GM21447 (cell line): Measurements from ENCODE around the gene TSPAN18.

Experiments
- ATAC-seq: cut with Tn5 transposase; IDR thresholded peaks from one replicate; pipeline ENCODE4 v1.9.1; 2021; ENCODE audit not compliant: unreplicated experiment

TSPAN18 gene

DNA sequence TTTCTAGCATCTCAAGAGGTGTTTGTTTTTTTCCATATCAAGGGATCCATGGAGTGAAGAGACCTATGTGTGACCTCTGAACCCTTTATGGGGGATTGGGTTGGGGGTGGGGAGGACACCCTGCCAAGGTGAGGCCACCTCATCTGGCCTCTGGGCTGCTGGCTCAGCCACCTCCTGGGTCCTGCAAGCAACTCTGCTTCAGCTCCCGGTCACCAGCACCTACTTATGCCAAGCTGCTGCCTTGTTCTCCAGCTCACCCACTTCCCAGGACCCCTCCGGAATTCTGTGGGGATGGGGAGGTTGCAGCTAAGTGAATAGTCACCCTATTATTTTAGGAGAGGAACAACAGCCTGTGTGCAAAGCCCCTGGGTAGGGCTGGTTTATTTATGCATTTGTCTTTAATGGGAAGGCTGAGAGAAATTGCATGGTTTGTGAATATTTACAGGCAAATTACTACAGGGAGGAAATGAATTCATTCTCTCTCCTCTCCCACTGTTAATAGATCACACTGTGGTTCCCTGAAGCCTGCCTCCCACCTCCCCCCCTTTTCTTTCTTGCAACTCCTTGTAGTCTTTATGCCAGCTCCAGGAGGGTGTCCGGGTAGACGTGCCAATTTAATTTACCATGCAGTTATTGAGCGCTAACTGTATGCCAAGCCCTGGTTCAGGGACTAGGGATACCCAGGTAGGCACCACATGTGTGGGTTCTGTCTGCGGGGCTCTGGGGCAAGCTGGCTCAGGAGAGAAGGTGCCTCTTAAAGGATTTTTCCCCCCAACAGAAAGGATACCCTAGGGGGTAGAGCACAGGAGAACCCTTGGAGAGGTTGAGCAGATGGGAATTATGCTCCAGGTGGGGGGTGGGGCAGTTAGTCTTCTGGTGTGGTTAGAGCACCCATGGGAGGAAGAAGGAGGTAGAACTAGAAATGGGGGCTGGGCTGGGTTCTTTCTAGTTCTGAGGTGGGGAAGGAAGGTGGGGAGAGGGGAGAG, 50.7 kb downstream of the TSPAN18 start:
- no peak for ATAC-seq

DNA sequence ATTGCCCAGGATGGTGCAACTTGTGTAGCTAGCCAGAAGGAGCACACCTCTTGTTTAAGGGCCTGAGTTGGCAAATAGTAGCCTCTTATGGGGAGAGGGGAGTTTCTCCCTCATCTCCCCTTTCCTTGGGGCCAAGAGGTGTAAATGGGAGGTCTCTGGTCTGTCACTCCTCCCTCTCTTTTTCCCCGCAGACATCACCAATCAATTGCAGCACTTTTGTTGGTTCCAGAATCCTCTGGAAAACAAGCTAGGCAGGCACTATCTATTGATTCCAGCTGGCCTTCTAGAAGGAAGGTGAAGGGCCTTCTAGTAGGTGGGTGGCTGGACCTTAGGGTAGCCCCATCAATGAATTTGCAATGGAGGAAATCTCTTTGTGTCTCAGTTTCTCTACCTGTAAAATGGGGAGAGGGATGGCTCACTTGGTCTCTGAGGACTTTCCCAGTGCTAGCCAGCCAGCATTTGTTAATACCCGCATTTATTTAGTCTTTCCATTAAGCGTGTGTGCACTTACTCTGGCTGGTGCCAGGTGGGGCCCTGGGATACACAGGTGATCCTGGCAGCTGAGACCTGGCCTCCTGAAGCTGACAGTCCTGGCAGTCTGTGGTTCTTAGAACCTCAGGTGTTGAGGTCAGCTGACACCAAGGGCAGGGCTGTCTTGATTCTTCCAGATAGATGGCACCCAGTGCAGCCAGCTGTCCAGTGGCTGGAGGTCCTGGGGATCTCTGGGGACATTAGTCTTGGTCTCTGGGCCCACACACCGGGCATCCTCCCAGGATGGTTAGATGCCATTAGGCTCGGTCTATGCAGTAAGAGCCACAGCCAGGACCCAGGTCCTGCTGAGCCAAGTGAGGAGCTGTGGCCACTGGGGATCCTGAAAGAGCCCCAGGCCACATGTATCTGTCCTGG, 51.7 kb downstream of the TSPAN18 start:
- ATAC-seq, result no peak

DNA sequence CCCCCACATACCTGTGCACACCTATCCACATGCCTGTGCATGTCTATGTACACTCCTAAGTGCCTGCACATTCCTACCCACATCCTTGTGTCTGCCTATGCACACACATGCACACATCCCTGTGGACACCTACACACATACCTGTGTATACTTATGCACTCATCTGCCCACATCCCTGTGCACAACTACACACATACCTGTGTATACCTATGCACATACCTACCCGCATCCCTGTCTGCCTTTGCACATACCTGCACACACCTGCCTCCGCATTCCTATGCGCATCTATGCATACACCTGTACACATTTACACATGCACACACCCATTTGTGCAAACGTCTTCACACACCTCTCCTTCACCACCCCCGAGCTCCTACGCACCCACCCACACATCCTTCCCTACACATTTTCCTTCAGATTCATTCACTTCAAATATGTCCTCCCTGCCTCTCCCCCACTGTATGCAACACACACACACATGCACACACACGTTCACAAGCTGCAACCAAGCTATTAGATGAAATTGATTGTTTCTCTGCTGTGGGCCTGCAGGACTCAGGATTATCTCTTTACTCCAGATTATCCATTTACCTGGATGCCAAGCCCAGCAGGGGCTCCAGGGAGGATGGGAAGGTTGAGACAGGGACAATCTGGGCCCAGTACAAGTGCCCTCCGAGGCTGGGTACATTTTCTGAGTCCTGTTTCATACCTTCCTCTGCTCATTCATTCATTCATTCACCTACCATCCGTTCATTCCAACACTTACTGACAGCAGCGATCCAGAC, 53.2 kb downstream of the TSPAN18 start:
- ATAC-seq, result no peak

DNA sequence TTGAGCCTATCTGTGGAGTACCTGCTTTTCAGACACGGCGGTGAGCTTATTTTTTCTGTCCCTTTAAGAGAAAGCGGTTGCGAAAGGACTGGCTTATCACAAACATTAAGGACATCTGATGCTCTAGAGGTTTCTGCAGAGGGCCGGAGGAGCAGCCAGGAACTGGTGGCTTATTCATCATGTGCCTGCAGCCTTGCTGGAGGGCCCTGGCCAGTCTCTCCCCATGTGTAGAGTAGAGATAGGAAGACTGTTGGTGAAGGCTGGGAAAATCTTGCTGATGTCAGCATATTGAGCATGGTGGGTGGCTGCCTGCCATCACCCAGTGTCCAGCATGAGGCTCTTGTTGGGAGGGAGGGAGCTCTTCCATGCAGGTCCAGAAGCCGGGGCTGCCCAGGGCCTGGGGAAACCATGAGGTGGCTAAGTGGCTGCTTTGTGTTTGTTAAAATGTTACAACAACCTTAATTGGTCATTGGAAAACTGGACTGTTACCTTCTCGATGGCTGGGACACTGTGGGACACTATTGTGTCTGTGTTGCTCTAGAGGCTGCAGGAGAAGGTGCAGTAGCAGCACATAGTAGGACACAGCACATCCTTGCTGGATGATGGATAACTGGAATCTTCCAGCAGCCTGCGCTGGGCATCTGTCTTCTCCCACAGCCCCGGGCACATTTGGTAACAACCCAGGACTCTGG, 54.3 kb downstream of the TSPAN18 start:
- ATAC-seq, result no peak

DNA sequence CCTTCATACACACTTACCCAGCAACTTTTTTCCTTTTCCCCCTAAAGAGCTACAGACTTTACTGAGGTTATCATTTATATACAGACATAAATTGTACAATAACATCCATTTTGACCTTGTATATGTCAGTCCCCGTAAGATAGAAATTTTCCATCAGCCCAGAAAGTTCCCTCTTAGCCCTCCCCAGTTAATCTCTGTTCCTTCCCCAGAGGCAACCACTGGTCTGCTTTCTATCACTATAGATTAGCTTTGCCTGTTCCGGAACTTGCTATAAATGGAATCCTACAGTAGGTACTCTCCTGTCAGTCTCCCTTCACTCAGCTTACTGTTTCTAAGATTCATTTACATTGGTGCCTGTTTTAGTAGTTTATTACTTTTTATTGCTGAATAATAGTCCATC, 54.9 kb downstream of the TSPAN18 start:
- no peak for ATAC-seq

DNA sequence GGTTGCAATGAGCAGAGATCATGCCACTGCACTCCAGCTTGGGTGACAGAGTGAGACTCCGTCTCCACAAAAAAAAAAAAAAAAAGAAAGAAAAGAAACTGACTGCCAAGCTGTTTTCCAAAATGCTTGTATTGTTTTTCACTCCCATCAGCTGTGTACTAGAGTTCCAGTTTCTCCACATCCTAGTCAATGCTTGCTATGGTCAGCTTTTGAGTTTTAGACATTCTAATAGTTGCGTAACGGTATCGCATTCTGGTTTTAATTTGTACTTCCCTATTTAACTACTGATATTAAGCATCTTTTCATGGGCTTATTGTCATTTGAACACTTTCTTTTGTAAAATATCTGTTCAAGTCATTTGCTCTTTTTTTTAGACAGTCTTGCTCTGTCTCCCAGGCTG, 55.7 kb downstream of the TSPAN18 start:
- no peak for ATAC-seq

DNA sequence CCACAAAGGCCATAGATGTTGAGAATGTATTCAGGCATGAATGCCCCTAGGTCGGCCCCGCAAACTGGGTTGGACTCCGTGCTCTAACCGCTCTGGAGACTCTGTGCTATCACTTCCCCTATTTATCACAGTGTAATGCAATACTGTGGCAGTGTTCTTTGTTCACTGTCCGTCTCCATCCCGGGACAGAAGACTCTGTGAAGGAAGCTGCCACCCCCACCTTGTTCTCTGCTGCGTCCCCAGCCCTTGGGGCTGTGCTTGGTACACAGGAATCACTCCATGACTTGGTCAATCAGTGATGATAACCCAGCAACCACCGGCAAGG, 57.6 kb downstream of the TSPAN18 start:
- no peak for ATAC-seq

DNA sequence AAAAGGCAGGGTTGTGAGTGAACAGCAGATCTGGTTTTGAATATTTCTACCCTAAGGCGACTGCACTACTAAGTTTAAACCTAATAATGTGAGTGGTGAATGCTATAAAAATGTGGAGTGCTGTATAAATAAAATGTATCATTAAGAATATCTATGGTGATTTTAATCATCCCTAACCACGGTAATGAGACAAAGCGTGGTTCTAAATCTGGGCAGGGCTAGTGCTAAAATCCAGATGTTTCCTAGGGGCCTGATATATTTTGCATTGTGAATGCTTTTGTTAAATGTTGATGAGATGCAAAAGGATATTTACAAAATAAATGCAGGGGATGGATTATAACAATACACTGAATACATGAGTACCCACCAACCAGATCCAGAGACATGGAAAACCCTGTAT, 58.1 kb downstream of the TSPAN18 start:
- no peak for ATAC-seq

DNA sequence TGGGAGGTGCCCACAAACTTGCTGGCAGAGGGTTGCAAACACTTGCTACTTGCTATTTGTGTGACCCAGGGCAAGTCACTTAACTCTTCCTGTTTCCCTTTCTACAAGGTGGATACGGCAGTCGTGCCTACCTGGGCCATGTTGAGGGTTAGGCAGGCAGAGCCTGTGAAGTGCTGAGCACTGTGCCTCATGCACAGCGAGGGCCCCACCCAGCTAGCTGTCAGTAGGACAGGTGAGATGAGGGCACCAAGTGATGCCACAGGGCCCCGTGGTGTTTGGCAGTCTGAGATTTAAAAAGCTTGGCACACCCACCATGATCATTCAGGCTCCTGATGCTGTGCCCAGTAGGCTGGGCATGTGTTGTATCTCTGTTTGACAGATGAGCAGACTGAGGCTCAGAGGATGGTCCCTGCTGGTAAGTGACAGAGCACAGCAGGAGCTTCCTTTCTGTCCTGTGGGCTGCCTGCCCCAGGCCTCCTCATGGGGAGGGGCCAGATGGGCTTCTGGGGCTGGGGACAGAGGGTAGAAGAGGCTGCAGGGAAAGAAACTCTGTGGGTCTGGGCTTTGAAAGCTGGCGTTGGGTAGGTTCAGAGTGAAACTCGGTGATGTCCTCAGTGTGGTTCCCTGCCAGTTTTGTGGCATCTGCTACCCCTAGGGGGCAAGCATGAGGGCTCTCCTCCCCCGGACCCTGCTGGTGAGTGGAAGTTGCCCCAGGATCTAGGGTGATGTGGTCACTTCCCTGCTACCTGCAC, 59.3 kb downstream of the TSPAN18 start:
- no peak for ATAC-seq

DNA sequence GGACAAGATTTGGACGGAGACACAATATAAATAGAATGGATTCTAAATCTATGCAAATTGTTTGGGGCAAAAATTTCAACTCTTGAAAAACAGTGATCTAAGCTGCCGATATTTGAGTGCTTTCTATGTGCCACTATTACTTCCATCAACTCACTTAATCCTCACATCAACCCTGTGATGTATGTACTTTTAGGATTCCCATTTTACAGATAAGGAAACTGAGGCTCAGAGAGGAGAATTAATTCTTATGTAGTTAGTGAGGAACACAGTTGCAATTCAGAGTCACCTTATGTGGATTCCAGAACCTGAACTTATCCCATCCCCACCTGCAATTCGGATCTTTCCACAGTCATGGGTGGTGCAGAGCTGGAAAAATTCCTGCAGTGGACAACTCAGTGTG, 60.3 kb downstream of the TSPAN18 start:
- no peak for ATAC-seq

DNA sequence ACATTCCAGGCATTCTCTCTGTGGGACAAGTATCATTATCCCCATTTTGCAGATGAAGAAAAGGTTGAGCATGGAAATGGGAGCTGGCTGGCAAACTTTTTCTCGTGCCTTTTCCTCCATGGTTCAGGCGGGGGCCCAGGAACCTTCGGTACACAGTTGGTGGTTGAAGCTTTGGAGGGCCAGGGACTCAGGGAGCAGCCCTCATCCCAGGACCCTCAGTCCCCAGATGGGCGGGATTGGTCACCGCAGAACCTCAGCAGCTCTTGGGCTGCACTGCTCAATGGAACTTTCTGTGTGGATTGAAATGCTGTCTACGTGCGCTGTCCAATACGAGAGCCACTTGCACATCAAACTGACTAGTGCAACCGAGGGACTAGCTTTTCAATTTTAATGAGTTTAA, 61.2 kb downstream of the TSPAN18 start:
- ATAC-seq, result no peak

DNA sequence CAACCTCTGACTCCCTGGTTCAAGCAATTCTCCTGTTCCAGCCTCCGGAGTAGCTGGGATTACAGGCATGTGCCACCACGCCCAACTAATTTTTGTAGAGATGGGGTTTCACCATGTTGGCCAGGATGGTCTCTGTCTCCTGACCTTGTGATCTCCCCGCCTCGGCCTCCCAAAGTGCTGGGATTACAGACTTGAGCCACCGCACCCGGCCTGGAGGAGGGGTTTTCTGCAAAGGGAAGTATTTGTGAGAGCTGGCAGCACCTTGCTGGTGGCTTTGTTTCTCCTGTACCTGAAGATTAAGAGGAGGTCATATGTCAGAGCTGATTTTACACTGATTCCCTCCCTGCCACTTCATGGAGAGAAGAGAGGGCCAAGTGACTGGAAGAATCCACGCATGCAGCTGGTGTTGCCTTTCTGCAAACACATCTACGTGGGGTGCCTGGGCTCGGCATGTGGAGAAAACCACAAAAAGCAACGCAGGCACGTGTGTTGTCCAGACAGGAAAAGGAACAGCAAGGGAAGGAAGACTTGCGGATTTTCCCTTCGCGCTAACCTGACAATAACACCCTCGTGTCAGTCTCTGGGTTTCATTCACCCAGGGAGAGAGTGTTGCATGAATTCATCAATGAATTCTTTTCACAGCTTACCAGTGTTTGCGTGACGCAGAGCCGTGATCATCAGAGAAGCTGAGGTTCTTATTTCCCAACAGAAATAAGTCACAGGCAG, 61.9 kb downstream of the TSPAN18 start:
- ATAC-seq, result no peak

DNA sequence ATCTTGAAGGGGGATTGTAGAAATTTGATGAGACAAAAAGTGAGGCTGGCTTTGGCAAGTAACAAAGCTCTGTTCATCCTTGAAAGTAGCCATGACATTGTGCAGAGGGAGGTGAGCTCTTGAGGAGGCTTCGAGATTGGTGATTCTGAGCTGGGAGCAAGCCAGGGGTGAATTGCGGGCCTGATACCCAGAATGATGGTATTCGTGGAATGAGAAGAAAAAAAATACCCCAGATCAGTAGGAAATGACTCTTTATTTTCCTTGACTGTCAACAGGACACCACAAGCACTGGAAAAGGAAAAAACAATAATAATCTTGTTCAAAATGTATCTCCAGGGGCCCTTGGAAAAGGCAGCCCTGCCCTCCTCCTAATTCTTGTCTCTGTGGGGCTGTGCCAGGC, 62.7 kb downstream of the TSPAN18 start:
- ATAC-seq, result no peak

DNA sequence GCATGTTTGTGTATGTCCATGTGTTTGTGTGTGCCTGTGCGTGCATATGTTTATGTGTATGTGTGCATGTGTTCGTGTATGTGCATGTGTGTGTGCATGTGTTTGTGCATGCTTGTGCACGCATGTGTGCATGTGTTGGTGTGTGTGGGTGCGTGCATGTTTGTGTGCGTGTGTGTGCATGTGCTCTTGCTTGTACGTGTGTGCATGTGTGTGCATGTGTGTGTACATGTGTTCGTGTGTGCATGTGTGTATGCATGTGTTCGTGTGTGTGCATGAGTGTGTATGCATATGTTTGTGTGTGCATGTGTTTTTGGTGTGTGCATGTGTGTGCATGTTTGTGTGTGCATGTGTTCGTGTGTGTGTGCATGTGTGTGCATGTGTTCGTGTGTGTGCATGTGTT, 63.4 kb downstream of the TSPAN18 start:
- no peak for ATAC-seq

DNA sequence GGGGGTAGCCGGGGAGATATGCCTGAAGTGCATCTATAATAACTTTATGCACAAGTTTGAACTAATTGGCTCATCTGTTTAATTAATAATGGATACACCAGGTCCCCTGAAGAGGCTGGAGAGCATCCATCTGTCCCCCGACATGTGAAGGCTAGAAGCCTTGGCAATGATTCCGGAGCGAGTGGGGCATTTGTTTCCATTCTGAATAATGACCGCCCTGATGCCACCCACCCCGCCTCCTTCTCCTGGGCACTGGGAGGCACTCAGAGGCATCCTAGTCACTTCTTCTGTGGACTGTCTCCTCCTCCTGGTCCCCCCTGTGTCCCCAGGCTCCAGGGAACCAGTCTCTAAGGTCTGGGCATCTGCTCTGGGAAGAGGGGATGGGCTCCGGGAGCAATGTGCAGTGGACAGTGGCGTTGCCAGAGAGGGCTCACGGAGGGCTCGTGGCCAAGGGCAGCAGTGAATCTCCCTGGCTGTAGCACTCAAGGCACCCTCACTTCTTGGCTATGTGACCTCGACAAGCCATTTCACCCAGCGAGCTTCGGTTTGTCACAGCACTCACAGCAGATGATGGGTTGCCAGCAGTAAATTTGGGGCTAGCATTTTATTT, 64.7 kb downstream of the TSPAN18 start:
- ATAC-seq, result no peak

DNA sequence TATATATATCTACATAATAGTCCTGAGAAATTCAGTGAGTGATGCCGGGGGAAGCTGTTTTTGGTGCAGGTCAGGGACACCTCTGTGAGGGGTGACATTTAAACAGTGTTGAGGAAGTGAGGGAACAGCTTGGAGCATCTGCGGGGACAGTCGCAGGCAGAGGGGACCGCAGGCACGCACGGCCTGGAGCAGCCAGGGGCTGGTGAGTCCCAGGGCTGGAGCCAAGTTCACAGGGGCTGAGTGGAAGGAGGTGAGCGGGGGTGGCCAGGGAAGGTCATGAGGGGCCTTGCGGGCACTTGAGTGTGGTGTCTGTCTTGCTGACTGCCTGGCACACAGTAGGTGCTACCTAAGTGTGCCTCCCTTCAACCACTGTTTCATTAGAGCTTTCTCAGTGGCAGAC, 65.4 kb downstream of the TSPAN18 start:
- no peak for ATAC-seq

DNA sequence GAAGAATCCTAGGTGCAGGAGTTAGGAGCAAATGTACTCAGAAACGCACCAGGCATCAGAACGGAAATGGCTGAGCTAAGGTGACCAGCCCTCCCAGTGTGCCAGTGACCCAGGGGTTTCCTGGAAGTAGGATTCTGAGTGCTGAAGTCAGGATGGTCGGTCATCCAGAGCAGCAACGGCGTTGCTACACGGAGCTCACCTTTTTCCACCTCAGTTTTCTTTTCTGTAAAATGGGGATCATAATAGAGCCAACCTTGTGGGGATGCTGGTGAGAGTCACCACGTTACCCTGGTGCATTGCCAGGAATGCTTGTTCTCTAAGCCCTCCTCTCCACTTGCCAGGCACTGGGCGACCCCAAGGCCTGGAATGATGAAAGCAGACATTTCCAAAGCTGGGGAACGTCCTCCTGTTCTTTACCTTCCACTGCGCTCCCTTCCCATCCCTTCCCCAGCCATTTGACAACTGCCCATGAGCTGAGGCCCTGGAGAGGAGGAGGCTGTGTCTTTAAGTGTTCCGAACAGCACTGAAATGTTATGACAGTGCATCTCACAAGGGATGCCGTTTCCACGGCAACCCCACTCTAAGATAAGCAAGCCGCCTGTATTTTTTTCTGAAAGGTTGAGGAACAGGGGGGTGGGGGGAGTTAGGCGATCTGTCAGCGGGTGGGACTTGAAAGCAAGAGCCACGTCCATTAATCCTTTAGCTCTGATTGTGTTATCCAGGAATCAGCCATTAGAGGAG, 66.8 kb downstream of the TSPAN18 start:
- ATAC-seq, result no peak
